ENCODE measurements around the gene MUC5AC.

GRCh38 chr11:1205121-1205986 lies 47.6 kb downstream of the MUC5AC start:
- TF ChIP-seq EP300 (IDR thresholded peaks at IDR 0.05; ENCODE audit: low read depth), result no peak
- TF ChIP-seq CTCF (IDR thresholded peaks at IDR 0.05), result no peak

Measured in transverse colon (tissue), 3 donors.